Measurements from ENCODE around the gene CSF1.

- no peak for TF ChIP-seq CTCF (IDR thresholded peaks at IDR 0.05)
- TF ChIP-seq POLR2AphosphoS5 (IDR thresholded peaks at IDR 0.05) = no peak
Measured at GRCh38 chr1:109917051-109917767, 6.6 kb downstream of the CSF1 start.

Data from transverse colon (tissue), 4 donors.